HG02571 (cell line): ENCODE measurements around the gene SSR1.

Experiments used
- ATAC-seq: cut with Tn5 transposase; IDR thresholded peaks from one replicate; pipeline ENCODE4 v1.9.1; 2021; ENCODE audit warnings: mild to moderate bottlenecking, moderate library complexity; ENCODE audit not compliant: unreplicated experiment

SSR1 gene

GRCh38 chr6:7218406-7218988, 94.5 kb downstream of the SSR1 start:
- ATAC-seq: no peak
